ENCODE measurements around the gene LRRC34.

Gene LRRC34, protein sequence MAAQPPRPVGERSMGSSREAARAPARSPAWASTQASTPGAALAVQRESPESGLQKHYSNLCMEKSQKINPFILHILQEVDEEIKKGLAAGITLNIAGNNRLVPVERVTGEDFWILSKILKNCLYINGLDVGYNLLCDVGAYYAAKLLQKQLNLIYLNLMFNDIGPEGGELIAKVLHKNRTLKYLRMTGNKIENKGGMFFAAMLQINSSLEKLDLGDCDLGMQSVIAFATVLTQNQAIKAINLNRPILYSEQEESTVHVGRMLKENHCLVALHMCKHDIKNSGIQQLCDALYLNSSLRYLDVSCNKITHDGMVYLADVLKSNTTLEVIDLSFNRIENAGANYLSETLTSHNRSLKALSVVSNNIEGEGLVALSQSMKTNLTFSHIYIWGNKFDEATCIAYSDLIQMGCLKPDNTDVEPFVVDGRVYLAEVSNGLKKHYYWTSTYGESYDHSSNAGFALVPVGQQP

DNA sequence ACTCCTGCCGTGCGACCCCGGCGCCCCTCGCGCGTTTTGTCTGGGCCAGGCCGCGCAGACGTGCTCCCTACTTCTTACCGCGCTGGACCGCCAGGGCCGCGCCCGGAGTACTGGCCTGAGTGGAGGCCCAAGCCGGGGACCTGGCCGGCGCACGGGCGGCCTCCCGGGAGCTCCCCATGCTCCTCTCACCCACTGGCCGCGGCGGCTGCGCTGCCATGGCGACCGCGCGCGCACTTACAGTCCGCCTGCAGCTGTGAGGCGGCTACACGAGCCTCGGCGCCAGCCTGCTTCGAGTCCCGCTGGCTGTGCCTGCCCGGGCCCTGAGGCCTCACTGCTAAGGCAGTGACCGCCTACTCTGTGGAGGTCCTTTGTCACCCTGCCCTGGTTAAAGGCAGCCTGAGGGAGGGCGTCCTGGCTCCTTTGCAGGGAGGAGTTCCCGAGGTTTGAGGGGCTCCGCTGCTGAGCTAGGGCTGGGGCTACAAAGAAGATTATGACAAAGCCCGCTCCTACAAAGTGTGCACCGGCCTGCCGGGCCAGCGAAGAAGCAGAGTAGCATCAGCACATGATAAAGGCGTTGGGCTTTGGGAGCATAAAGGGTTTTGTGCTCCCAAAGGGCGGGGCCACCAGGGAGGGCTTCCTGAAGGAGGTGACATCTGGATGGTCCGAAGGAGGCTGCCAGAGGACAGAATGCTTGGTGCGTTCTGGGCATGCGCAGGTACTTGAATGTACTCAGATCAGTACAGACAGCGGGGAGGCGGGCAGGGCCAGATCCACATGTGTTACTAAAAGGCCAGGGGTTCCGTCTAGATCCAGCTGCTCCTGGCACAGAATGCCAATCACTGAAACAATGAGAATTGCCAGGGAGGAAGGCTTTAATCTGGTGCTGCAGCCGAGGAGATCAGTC is at the start of gene LRRC34, which contains the start of gene LRRIQ4:
Gene LRRC34, minus strand, starts transcription at position 573 of the 904 bp plus-strand sequence. Its CDS starts 356 bp downstream, at position 217.
Gene LRRIQ4, plus strand, starts transcription at position 539 of the 904 bp plus-strand sequence. CDS start 9,052 bp downstream, outside the sequence.
- DNase-seq (ENCODE audit: low read depth in 1 of 2, low spot score in 1 of 2), result peak; percentile 16 to 50

DNA sequence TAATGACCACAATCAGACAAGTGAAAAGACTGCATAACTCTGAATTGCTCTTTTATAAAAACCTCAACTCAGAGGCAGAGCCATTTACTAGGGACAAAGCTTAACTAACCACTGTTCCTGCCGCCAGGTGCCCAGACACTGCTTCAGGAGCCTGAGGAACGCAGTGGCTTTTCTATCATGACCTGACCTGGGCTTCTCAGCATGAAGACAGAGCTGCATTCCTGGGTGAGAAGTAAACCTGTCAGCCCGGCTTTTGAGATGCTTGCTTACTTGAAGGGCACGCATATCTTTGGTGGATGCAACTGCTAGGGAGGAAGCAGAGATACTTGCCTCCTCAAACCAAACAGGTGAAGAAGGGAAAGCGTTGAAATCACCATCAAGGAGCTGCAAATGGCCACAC is 49.2 kb upstream of the LRRC34 start:
- no peak for DNase-seq (ENCODE audit: low read depth in 1 of 2, low spot score in 1 of 2)

DNA sequence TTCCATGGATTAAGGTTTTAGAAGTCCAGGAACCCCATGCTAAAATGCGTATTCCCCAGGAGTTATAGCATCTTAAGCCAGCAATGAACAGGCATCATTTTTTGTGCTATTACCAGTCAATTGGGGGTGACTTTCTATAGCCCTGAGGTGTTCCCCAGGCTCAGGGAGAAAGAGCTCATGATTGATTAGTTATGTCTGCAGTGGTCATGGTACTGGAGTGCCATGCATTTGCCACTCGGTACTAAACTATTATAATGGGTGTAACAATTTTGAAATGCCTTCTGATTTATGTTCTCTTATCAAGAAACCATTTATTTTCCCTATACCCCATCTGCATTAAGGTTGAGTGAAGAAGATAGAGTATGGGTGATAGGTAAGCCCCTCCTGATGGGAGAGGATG is 45.1 kb upstream of the LRRC34 start:
- no peak for DNase-seq (ENCODE audit: low read depth in 1 of 2, low spot score in 1 of 2)

DNA sequence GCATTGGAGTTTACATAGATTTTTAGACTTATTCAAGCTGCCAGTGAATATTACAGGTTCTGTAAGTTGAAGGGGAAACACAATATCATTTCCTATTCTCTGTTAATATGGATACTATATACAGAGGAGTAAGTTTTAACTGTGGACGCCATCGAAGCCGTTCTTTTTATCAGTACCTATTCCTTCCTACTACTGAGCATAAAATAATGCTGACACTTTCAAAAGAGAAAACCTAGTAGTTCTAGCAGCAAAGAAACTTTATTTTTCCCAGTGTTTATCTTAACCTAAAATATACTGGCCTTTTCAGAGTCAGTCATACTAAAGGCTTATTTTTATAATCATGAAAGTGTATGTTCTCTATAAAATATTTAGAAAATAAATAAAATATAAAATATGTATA is 42.8 kb upstream of the LRRC34 start:
- no peak for DNase-seq (ENCODE audit: low read depth in 1 of 2, low spot score in 1 of 2)

DNA sequence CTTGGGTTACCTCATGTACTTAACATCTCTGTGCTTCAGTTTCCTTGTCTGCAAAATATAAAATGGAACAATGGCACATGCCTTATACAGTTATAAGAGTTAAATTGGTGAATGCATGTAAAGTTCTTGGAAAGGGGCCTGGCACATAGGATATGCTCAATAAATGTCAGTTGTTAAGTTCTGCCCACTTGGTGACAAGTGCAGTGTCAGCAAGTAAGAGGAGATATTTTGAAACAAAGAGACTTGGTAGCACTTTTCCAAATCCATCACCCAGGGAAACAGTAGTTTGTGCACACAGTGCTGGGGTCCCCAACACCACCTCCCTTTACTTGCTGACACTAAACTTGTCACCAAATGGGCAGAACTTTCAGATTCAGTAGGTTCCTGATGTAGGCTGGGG is 37.9 kb upstream of the LRRC34 start:
- no peak for DNase-seq (ENCODE audit: low read depth in 1 of 2, low spot score in 1 of 2)

DNA sequence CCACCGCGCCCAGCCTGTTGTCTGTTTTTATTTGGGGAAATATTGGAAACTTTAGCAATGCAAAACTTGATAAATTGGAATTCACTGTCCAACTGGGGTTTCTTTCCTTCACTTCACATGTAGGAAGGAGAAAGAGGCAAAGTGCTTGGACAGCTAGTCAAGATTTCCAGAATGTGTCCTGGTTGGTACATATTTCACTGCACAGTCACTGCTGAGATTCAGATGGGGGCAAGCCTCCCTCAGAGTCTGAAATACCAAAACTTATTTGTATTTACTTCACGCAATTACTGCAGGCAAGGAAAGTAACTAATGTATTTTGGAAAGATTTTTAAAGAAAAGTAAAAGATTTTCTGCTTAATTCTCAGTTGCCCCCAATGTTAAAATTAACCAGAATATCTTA is 36.0 kb upstream of the LRRC34 start:
- no peak for DNase-seq (ENCODE audit: low read depth in 1 of 2, low spot score in 1 of 2)

DNA sequence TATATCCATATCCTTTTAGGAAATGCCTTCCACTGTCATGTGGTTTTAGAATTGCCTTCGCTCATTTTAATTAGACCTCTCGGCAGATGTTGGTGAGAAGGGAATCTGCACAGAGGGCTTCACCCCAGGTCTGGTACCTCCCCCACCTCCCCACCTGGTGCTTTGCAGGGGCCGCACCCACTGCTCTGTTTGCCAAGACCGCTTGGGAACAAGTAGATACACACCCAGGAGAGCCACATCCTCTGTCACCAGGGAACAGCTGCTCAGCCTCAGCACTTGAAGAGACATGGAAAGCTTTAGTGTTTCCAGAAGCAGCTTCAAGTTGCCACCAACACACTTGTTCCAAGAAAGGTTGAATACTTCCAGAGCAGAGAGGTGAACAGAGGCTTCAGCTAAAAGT is 35.2 kb upstream of the LRRC34 start:
- no peak for DNase-seq (ENCODE audit: low read depth in 1 of 2, low spot score in 1 of 2)

DNA sequence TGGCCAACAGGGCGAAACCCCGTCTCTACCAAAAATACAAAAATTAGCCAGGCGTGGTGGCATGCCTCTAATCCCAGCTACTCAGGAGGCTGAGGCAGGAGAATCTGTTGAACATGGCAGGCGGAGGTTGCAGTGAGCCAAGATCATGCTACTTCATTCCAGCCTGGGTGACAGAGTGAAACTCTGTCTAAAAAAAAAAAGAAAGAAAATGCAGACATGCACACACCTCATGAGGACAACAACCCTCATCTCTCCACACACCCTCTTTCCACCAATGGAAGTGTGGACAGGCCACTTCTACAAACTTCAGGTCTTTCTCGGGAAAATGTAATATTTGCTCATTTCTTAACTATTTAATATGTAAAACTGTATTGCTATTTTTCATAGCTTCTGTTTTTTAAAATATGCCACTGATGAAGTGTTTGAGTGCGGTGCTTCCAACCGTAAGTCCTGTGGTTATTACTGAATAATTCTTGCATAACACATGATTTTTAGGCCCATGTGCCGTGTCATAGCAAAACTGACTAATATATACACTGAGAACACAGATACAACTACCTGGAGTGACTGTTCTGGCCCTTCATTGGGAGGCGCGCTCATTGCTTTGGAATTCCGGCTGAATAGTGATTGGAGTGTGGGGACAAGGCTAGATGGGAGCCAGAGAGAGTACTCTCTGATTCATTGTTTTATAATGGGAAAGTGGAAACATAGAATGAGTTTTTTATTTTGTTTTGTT is 33.9 kb upstream of the LRRC34 start:
- no peak for DNase-seq (ENCODE audit: low read depth in 1 of 2, low spot score in 1 of 2)

DNA sequence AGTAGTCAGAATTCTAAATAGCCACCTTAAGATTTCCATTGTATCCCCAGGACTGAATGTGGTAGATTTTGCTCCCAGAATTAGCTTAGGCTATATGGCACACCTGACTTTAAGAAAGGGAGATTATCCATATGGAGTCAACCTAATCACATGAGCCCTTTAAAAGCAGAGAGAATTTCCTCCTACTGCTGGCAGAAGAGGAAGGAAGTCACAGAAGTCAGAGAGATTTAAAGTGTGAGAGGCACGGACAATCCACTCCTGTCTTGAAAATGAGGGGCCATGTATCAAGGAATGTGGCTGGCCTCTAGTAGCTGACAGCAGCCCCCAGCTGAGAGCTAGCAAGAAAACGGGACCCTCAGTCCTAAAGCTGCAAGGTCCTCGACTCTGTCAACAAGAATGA is 30.3 kb upstream of the LRRC34 start:
- DNase-seq (ENCODE audit: low read depth in 1 of 2, low spot score in 1 of 2), result no peak

DNA sequence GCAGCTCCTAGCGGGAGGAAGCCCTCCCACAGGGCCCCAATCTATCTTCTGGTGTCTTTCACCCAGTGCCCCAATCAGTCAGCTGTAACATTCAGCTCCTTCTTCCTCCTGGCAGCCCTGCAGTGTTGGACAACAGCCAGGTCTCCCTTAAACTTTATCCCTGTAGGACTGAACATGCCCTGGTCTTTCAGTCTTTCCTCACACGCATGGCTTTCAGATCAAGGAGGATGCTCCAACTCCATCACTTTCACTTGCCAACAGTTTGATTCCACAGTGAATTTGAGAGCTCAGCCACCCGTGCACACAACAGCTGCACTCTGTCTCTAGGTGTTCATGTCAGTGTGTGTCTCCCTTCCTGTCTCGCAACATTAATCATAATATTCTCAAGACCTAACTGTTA is 28.5 kb upstream of the LRRC34 start:
- no peak for DNase-seq (ENCODE audit: low read depth in 1 of 2, low spot score in 1 of 2)

DNA sequence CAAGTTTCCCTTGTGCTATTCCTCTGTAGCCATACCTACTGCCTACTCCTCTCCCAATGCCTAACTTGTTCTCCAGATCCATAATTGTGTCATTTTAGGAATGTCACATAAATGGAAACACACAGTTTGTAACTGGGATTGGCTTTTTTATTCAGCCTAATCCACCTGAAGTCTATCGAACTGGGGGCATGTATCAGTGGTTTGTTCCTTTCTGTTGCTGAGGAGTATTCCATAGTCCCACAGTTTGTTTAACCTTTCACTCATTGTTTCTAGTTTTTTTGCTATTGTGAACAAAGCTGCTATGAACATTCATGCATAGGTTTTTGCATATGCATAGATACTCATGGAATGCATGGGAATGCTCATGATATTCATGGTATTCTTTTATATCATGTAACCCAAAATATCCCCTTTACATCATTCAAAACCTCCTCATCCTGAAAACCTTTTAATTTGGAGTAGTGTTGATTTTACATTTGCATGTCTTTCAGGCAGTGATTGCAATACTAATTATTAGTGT is 25.9 kb upstream of the LRRC34 start:
- no peak for DNase-seq (ENCODE audit: low read depth in 1 of 2, low spot score in 1 of 2)

DNA sequence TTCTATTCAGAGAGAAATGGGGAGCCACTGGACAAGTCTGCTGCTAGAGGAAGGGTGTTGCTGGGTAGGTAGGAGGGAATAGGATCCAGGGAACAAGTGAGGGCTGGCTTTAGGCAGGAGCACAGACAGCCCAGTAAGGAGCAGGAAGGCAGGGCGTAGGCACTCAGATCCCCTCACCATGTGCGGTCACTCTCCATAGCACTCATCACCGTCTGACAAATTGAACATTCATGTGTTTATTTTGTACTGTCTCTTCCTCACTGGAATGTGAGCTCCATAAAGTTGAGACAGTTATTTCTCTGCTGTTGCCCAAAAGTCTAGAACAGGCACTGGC is 24.2 kb upstream of the LRRC34 start:
- no peak for DNase-seq (ENCODE audit: low read depth in 1 of 2, low spot score in 1 of 2)

DNA sequence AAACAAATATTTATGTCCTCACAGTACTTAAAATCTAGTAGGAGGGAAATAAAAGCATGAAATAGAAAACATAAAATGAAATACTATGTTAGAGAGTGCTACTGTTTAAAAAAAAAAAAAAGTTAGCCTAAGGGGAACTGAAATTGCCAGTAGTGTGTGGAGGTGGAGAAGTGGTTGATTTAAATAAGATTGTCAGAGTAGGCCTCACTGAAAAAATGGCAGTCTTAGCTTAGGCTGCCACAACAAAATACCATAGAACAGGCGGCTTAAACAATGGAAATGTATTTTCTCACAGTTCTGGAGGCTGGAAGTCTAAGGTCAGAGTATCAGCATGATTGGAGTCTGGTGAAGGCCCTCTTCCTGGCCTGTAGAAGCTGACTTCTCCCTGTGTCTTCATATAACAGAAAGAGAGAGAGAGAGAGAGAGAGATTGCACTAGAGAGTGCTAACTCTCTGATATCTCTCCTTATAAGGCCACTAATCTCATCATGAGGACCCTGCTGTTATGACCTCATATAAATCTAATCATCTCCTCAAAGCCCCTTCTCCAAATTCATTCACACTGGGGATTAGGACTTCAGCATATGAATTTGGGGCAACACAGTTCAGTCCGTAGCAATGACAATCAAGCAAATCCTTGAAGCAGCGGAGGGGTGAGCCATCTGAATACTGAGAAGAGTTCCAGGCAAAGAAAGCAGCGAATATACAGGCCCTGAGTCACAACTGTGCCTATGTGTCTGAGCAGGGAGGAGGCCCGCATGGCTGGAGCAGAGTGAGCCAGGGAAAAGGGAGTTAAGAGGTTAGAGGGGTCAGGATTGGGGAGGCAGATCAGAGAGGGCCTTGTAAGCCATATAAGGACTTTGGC is 23.6 kb upstream of the LRRC34 start:
- DNase-seq (ENCODE audit: low read depth in 1 of 2, low spot score in 1 of 2), result no peak

DNA sequence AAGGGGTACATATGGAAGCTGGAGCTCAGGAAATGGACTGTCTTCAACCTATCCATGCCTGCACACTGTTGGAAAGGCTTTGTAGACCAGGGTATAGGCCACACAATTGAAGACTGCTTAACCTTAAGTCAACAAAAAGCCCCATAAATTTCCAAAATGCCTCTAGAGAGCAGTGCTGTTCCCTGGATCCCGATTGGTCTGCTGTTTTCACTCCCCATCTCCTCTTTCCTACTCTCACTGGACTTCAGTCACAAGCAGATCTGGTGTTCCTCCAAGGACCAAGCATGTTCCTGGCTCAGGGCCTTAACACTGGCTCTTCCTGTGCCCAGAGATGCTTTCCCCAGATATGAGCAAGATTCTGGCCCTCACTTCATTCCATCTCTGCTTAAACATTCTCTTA is 22.8 kb upstream of the LRRC34 start:
- no peak for DNase-seq (ENCODE audit: low read depth in 1 of 2, low spot score in 1 of 2)

DNA sequence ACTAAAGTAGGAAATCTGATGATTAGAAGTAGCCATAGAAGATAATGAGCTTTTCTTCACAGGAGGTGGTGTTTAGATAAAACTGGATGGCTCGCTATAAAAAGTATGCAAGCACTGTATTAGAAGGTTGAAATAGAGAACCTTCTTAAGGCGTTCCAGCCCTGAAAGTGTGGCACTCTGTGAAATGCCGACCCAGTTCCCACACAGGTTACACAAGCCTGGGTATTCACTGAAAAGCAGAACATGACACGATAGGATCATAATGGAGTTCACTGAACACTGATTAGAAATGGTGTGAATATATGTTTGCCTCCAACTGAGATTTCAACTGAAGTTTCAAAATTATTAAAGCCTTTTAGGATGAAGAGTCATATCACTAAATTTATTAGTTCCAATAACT is 15.0 kb upstream of the LRRC34 start:
- no peak for DNase-seq (ENCODE audit: low read depth in 1 of 2, low spot score in 1 of 2)

DNA sequence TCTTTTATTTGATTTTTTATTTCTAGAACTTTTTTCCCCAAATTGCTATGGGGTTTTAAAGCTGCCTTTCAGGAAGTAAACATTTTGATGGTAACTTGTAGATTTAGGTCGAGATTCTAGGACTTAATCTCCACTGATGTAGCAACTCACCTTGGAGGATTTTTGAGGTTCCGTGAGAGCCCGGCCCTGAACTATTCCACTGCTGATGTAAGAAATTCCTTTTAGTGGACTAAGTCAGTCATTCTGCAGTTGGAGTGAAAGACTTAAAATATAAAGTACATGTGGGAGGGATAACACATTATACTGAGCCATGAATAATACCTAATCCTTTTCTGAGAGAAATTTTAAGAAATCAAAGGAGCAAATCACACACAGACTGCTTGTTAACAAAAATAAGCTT is 12.6 kb upstream of the LRRC34 start:
- no peak for DNase-seq (ENCODE audit: low read depth in 1 of 2, low spot score in 1 of 2)

DNA sequence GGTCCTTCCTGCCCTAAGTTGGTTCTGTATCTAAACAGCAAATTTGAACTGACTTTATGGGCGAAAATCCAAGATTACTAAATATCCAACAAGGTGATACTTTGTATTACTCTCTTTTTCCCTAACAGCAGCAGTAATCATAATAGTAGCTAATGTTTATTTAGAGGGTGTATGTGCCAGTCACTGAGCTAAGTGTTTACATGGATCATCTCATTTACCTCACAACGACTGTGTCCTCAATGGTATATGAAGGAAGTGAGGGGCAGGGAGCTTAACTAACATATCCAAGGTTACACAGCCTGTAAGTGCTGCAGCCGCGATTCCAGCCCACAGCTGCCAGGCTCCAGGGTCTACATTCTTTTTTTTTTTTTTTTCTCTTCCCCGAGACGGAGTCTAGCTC is 10.3 kb upstream of the LRRC34 start:
- no peak for DNase-seq (ENCODE audit: low read depth in 1 of 2, low spot score in 1 of 2)

DNA sequence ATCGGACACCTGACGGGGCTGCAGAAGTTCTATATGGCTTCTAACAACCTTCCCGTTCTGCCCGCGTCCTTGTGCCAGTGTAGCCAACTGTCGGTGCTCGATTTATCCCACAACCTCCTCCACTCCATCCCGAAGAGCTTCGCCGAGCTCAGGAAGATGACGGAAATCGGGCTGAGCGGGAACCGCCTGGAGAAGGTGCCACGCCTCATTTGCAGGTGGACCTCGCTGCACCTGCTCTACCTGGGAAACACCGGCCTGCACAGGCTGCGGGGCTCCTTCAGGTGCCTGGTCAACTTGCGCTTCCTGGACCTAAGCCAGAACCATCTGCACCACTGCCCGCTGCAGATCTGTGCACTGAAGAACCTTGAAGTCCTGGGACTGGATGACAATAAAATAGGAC is 9.8 kb upstream of the LRRC34 start:
- no peak for DNase-seq (ENCODE audit: low read depth in 1 of 2, low spot score in 1 of 2)

DNA sequence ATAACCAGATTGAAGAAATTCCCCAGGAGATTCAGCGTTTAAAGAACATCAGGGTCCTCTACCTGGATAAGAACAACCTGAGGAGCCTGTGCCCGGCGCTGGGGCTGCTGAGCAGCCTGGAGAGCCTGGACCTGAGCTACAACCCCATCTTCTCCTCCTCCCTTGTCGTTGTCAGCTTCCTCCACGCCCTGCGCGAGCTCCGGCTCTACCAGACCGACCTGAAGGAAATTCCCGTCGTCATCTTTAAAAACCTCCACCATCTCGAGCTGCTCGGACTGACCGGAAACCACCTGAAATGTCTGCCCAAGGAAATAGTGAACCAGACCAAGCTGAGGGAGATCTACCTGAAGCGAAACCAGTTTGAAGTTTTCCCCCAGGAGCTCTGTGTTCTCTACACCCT is 9.4 kb upstream of the LRRC34 start:
- DNase-seq (ENCODE audit: low read depth in 1 of 2, low spot score in 1 of 2), result no peak

DNA sequence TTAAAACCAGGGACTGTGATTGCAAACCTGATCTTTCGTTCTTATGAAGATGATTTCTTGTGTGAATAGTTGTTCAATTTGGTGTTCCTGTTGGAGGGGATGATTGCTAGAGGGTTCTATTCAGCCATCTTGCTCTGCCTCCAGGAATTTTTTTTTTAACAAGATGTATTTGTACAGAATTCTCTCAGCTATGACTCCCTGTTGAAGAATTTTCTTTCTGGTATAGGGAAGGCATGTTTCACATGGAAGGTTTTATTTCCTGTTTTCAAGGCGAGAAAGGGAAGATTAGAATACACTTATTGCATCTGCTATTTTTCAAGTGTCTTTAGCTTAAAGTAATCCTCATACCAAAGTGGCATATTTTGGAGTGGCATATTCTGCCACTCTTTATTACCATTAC is 5.6 kb upstream of the LRRC34 start:
- DNase-seq (ENCODE audit: low read depth in 1 of 2, low spot score in 1 of 2), result no peak

Data from stimulated activated CD4-positive, alpha-beta T cell treated with anti-CD3 and anti-CD28 coated beads, Interleukin-15, amount 100 ng/mL, for 1 hour (primary cell).